ENCODE data around the gene MDN1.

GRCh38 chr6:89853068-89853467, 33.5 kb upstream of the MDN1 start:
- TF ChIP-seq POLR2A (IDR thresholded peaks at IDR 0.05) = no peak
- TF ChIP-seq, protein P1, sequence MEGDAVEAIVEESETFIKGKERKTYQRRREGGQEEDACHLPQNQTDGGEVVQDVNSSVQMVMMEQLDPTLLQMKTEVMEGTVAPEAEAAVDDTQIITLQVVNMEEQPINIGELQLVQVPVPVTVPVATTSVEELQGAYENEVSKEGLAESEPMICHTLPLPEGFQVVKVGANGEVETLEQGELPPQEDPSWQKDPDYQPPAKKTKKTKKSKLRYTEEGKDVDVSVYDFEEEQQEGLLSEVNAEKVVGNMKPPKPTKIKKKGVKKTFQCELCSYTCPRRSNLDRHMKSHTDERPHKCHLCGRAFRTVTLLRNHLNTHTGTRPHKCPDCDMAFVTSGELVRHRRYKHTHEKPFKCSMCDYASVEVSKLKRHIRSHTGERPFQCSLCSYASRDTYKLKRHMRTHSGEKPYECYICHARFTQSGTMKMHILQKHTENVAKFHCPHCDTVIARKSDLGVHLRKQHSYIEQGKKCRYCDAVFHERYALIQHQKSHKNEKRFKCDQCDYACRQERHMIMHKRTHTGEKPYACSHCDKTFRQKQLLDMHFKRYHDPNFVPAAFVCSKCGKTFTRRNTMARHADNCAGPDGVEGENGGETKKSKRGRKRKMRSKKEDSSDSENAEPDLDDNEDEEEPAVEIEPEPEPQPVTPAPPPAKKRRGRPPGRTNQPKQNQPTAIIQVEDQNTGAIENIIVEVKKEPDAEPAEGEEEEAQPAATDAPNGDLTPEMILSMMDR (IDR thresholded peaks at IDR 0.05 in 4 of 5, conservative IDR thresholded peaks at IDR 0.05 in 1 of 5) = no peak

Measured in gastrocnemius medialis (tissue), 4 donors.